GM10847 (cell line): Measurements from ENCODE around the gene ARSG.

ENCODE experiments used
- POLR2A ChIP-seq: IDR thresholded peaks from 2 replicates; pipeline ENCODE4 v1.6.1; 2011; ENCODE audit not compliant: insufficient read length; ENCODE audit errors: extremely low read depth

Gene ARSG

DNA sequence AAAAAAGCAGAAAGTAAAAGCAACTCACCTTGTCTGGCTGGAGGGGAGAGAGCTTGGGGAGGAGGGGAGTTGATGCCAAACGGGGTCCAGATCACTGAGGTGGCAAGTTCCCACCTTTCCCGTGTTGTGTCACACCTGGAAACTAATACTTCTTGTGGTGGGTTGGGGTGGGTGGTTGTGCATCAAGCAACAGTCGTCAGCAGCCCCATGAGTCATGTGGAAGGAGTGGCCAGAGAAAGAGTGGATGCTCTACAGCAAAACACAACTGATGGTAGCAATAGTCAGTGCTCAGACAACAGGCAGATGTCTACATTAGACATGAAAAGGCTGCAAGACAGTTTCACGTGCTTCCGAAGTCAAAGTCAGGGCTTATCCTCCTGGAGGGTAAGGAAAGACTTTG lies 35.4 kb downstream of the ARSG start:
- TF ChIP-seq POLR2A: no peak

DNA sequence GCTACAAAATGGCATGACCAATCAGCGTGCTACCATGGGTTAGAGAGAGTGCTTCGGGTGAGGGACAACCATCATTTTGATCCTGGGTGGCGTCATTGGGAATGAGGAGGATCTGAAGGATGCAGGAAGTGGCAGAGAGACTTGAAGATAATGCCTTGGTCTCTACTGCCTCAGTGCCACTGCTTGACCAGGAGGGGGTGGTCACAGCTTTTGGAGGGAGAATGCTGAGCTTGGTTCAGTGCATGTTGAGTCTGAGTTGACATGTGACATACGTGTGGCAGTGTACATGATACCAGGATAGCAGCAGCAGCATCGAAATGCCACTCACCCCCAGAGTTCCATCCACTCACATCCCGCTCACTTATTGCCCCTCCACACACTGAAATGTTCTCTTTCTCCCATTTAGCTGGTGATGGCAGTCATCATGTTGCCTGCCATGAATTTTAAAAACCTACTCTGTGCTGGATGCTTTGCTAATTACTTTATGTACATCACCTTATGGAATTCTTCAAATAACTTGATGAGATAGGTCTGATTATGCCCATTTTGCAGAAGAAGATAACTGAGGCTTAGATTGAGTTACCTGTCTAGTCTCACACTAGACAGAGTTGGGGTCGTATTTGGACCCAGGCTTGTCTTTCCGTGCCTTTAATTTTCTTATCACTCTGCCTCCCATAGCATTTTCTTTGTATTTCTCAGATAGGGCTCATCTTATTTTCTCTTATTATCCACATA lies 36.7 kb downstream of the ARSG start:
- no peak for TF ChIP-seq POLR2A

DNA sequence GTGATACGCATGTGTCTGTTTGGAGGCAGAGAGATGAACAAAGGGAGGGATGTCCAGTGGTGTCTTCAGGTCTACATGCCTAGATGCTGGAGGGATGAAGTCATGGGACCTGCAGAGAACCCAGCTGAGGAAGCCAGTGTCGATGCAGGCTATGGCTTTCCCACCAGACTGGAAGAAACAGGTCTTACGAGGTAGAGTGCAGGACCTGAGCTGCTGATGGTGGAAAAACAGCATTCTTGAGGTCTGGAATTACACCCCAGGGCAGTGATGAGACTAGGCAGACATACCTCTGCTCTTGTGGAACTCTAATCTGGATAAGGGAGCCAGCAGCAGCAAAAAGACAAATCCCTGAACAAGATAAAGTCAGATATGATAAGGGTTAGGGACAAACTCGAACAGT lies 37.4 kb downstream of the ARSG start:
- no peak for TF ChIP-seq POLR2A

DNA sequence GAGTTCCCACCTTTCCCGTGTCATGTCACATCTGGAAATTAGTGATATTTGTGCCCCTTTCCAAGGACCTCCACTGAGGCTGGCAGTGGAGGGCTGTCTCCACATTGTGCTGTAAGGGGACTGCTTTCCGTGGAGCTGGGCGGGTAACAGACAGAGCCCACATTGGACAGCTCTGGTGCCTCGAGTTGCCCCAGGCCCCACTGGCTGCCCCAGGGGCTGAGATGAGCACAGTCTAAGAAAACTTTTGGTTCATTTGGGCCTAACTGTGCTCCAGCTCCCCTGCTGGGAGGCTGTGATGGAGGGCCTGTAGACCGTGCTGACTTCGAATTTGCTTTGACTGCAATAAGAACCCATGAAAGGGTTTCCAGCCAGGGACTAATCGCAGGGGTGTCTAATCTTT lies 38.0 kb downstream of the ARSG start:
- TF ChIP-seq POLR2A: no peak

DNA sequence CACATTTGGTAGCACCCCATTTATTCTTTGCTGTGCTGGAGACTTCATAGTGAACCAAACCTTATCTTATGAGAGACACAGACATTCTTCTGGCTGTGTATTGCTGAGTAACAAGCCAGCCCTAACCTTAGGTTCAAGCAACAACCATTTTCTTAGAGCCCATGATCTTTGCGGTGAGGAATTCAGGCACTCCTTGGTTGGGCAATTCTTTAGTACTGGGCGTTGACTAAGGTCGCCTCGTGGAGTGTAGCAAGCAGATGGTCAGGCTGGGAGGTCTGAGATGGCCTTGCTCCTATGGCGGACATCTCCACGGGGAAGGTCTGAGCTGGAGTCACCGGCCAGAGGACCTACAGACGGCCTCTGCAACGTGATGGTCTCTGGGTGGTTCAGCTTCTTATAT lies 43.1 kb downstream of the ARSG start:
- no peak for TF ChIP-seq POLR2A

DNA sequence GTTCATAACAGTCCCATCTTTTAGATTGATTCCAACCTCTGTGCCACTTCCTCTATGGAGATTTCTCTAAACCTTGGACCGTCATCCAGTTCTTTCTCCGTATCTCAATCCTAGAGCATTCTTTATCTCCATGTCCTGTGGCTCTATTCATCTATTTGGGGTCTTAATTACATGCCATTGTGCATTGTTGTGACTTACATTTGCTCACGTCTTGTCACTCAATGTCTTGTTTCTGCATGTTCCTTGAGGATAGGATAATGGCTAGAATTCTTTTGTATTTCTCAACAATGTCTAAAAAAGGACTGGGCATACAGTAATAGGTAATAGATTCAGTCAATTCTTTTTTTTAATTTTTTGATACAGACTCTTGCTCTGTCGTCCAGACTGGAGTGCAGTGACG lies 50.2 kb downstream of the ARSG start:
- TF ChIP-seq POLR2A: no peak

DNA sequence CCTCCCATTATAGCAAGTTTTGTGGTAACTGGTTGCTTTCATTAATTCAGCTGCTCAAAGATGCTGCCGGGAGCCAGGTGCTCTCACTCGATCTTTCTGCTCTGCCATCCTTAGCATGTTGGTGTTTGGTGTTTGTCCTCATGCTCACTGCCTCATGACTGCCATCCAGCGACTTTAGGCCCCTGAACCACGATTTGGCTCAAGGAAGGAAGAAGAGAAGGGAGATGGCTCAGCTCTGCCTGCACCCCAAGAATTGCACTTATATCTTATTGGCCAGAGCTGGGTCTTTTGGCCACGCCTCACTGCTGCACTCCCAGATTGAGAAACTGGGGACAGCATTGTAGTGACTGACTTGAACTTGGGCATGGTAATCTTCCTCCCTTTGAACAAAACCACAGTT lies 52.7 kb downstream of the ARSG start:
- no peak for TF ChIP-seq POLR2A

DNA sequence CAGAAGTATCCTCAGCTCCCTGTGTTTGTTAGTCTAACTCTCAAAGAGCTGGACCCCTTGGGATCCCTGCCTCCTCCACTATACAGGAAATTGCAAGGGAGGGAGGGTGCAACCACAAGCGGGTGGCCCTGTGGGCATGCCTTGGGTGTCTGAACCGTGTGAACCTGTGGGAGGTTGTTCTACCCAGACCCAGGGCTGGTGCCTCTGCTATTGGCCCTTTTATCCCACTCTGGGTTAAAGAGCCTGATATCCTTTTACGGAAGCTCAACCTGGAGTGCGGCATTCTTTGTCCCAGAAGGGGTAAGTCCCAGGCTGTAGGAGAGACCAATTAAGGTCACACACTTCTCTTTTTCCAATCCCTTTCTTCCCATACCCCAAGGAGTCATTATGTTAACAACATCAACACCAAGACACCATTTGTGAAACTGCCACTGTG lies 53.4 kb downstream of the ARSG start:
- no peak for TF ChIP-seq POLR2A

DNA sequence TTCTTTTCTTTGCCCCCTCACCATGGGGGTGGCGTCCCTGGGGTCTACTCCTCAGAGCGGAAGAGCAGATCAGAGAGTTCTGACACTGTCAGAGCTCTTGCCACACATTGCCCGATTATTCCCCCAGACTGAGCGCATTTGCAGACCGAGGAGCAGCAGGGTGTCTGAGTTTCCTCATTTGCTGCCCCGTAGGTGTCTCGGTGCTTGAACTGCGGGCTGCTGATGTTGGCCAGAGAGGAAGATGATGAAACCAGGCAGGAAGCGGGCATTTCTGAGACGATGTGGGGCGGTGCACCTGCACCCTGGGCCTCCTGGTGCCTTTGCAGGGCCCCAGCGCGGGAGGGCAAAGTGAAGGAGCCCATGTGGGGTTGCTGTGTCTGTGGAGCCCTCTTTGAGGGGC lies 55.2 kb downstream of the ARSG start:
- no peak for TF ChIP-seq POLR2A

DNA sequence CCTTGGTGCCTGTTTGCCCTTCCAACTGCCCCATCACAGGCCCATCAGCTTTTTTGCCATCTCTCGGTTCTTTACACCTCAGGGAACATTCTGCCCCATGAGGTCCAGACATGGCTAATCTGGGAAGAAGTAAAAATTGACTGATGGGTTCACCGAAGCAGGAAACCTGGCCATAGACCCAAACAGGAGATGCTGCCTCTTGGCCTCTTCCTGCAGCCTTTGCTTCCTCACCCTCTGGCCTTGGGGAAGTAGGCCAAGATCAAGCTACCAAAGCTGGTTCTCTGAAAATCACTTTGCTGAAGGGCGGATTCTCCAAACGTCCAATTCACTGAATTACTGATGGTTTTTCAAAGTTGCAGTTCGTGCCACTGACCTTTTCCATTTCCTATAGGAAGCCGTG lies 56.1 kb downstream of the ARSG start:
- TF ChIP-seq POLR2A: no peak

DNA sequence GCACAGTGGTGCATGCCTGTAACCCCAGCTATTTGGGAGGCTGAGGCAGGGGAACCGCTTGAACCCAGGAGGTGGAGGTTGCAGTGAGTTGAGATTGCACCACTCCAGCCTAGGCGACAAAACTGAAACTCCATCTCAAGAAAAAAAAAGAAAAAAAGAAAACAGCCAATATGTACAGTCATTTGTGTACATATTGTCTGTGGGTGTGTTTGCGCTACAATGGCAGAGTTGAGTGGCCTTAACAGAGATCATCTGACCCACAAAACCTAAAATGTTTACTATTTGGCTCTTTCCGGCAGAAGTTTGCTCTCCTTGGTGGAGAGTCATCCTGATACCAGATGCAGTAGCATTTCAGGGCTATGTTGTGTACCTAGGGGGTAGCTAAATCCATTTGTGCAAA lies 57.9 kb downstream of the ARSG start:
- TF ChIP-seq POLR2A: no peak

DNA sequence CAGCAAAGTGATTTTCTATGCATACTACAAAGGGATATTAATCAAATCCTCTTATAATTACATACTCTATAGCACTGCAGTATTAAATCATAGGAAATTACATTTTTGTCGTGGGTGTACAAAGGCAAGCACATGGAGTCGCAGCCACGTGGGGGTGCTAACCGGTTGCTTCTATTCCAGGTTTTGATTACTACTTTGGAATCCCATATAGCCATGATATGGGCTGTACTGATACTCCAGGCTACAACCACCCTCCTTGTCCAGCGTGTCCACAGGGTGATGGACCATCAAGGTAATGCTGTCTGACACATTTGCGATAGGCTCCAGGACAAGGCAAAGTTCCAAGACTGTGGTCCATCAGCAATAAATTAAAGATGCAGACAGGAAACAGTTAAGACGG lies 60.1 kb downstream of the ARSG start:
- no peak for TF ChIP-seq POLR2A

DNA sequence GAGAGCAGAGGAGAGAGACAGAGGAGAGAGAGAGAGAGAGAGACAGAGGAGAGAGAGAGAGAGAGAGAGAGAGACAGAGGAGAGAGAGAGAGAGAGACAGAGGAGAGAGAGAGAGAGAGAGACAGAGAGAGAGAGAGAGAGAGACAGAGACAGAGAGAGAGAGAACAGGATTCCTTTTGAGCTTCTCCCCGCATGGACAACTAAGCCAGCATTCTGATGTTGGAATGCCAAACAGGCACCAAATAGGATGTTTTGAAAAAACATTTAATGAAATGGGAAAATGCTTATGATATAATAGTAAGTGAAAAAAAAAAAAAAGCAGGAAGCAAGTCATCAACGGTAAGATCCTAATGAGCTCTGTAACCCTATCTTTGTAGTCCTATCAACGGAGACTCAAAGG lies 60.7 kb downstream of the ARSG start:
- no peak for TF ChIP-seq POLR2A

DNA sequence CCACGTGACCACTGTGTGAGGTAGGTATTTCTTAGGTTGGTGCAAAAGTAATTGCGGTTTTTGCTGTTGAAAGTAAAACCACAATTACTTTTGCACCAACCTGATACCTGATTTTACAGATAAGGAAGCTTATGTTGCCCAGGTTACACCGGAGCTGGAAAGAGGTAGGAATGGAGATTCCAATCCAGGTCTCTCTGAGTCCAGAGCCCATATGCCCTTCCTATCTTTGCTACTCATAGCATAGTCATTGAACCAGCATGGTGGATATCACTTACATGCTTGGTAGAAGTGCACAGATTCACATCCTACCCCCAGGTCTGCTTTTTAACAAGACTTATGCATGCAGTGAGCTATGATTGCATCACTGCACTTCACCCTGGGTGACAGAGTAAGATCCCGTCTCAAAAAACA lies 61.8 kb downstream of the ARSG start:
- TF ChIP-seq POLR2A: no peak

DNA sequence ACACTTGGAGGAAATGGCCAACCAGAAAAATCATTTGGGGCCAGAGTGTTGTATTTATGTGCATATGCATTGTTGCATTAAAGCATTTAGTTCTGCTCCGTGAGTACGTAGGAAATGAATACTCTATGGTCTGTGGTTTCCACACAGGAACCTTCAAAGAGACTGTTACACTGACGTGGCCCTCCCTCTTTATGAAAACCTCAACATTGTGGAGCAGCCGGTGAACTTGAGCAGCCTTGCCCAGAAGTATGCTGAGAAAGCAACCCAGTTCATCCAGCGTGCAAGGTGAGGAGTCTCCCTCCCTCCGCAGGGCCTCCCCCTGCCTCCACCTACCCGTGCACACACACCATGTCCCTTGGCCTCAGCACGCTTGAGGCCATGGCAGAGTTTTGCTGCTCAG lies 65.2 kb downstream of the ARSG start:
- no peak for TF ChIP-seq POLR2A

DNA sequence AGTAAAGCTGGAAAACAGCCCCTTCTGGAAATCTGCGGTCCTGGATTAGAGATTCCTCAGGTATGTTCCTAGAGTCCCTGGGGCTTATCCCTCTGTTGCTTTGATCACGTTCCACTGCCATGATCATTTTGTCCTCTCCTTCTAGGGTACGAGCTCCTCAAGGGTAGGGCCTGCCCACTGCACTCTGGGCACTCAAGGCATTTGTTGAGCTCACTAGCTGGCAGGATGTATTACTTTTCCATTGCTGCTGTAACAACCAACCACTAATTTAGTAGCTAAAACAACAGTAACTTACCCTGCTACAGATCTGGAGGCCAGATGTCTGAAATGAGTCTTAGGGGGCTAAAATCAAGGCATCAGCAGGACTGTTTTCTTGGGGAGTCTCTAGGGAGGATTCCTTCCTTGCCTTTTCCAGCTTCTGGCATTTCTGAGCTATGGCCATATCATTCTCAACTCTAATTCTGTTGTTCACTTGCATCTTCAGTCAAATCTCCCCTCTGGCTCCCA lies 65.7 kb downstream of the ARSG start:
- TF ChIP-seq POLR2A: no peak

DNA sequence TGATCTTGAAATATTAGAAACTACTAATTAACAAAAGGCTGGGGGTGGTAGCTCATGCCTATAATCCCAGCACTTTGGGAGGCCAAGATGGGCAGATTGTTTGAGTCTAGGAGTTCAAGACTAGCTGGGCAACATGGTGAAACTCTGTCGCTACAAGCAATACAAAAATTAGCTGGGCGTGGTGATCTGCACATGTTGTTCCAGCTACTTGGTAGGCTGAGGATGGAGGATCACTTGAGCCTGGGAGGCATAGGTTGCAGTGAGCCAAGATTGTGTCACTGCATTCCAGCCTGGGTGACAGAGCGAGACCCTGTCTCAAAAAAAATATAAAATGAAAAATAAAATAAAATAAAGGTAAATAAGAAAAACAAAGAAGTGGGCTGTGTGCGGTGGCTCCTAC lies 66.6 kb downstream of the ARSG start:
- TF ChIP-seq POLR2A: no peak
